DMS114 treated with DMSO at 0.1 percent for 48 hours (cell line): ENCODE results near the gene MTRR.

Source experiments
- DNase-seq: peaks from one replicate; lab custom pipeline; 2025; ENCODE audit not compliant: unreplicated experiment; lab: John Stamatoyannopoulos, UW

Gene MTRR

GRCh38 chr5:7856855-7857254 is 12.1 kb upstream of the MTRR start:
- DNase-seq = peak; percentile 30

GRCh38 chr5:7857361-7857760 is 11.6 kb upstream of the MTRR start:
- no peak for DNase-seq

- no peak for DNase-seq
These were observed 10.9 kb upstream of the MTRR start for GRCh38 chr5:7857926-7858632.

- DNase-seq = no peak
These were observed 2.8 kb upstream of the MTRR start for GRCh38 chr5:7866196-7866595.

- DNase-seq = no peak
These were observed 1.7 kb upstream of the MTRR start for GRCh38 chr5:7867260-7867659.

GRCh38 chr5:7868427-7868772 is 548 bp upstream of the MTRR start:
- DNase-seq = no peak

- DNase-seq = no peak
These were observed 657 bp downstream of the MTRR start for GRCh38 chr5:7869474-7870136.

GRCh38 chr5:7871653-7872052 is 2.7 kb downstream of the MTRR start:
- no peak for DNase-seq

GRCh38 chr5:7872517-7873130 is 3.7 kb downstream of the MTRR start:
- DNase-seq = no peak

GRCh38 chr5:7873216-7873615 is 4.3 kb downstream of the MTRR start:
- no peak for DNase-seq

GRCh38 chr5:7874639-7875038 is 5.7 kb downstream of the MTRR start:
- DNase-seq = no peak

- no peak for DNase-seq
These were observed 6.2 kb downstream of the MTRR start for GRCh38 chr5:7875151-7875550.

- DNase-seq = no peak
These were observed 7.9 kb downstream of the MTRR start for GRCh38 chr5:7876867-7877266.

GRCh38 chr5:7877851-7878250 is 8.9 kb downstream of the MTRR start:
- DNase-seq = no peak

GRCh38 chr5:7878381-7878873 is 9.5 kb downstream of the MTRR start:
- no peak for DNase-seq

GRCh38 chr5:7881091-7881490 is 12.1 kb downstream of the MTRR start:
- DNase-seq = no peak

- no peak for DNase-seq
These were observed 12.9 kb downstream of the MTRR start for GRCh38 chr5:7881816-7882215.

GRCh38 chr5:7882926-7883325 is 14.0 kb downstream of the MTRR start:
- no peak for DNase-seq

GRCh38 chr5:7884491-7885267 is 15.7 kb downstream of the MTRR start:
- DNase-seq = no peak

- peak; percentile 35 for DNase-seq
These were observed 18.0 kb downstream of the MTRR start for GRCh38 chr5:7886849-7887475.

- no peak for DNase-seq
These were observed 20.0 kb downstream of the MTRR start for GRCh38 chr5:7888901-7889300.
